ENCODE data around the gene TMEM116.

Gene TMEM116

GRCh38 chr12:111887926-111888745 is 124.8 kb downstream of the TMEM116 start:
- DNase-seq: no peak

- no peak for DNase-seq
These were observed 126.1 kb downstream of the TMEM116 start for GRCh38 chr12:111886662-111887545.

- DNase-seq: no peak
These were observed 131.2 kb downstream of the TMEM116 start for GRCh38 chr12:111881716-111882115.

Measured in stimulated activated CD8-positive, alpha-beta memory T cell treated with anti-CD3 and anti-CD28 coated beads, Interleukin-4, amount 100 ng/mL, for 48 hours (primary cell).